ENCODE data around the gene RNF150. TPM values are rescaled to one million over a fixed set of nuclear protein-coding genes. Genes with fewer than 3 reads are reported as not detected.

The RNF150 gene
- total RNA-seq, 3 donors from 2014 or later = 0.03 TPM; not detected in 2

DNA sequence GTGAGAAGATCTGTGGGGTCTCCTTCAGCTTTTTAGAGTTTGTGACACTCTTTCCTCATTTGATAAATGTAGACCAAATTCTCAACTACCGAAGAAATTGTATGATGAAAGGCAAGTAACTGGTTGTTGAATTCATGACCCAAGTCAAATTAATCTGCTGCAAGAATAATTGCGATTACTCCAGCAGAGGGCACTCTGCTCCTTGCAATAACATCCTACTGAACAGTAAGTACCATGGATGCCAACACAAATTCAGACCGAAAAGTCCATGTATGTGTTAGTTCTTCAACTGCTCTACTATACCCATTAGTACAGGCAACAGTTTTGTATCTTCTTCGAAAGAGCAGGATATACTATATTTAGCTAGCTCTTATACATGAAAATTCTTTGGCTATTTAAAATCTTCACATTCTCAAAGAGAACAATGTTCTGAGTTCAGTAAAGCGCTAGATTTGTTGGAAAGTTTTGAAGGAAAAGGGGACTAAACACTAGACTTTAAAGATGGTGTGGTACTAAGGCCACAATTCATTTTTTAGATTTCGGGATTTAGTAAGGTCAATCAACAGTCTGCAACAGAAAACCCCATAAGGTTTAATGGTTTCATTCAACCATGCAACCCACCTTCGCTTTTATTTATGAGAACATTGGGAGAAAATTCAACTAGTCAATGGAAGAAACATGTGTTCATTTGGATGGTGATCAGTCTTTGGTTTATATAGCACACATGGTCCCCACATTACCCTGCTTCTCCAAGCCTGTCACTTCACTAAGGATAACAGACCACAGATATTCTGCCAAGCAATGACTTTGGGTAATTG is 271.7 kb downstream of the RNF150 start:
- H3K9me3 Mint-ChIP-seq = no peaks in the 10 kb centered on the region
- no peaks in the 10 kb centered on the region for H3K36me3 Mint-ChIP-seq (ENCODE audit: insufficient read depth)
- H3K4me3 Mint-ChIP-seq = no peak overlapping the region
- H3K27me3 Mint-ChIP-seq (ENCODE audit: low read depth) = peaks cover 6% of the 10 kb centered on the region
- peaks cover 6% of the 10 kb centered on the region for H3K4me1 Mint-ChIP-seq (ENCODE audit: low read depth)
- DNase-seq (peak; percentile 7), ATAC-seq (peak in 1 of 2 donors; percentile 34)

DNA sequence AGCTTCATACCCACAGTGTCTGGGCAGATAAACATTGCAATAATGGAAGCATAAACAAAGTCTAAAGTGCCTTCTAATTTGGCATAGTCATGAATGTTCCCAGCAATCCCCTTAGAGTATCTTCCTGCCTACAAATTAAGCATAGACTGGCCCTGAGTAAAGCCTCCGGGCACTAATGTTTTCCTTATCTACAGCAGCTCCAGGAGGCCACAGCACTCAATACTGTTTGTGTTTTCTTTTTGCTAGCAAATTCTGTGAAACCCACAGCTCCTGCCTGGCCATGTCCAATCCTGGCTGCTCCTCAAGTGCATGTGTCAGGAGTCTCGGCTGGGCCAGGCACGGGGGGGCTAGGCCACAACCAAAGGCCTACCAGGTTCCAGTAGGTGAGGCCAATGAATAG is 274.4 kb downstream of the RNF150 start:
- Mint-ChIP-seq H3K36me3 (ENCODE audit: insufficient read depth) (no peaks in the 10 kb centered on the region), H3K4me3 (no peak overlapping the region), H3K9me3 (no peaks in the 10 kb centered on the region), H3K27me3 (ENCODE audit: low read depth) (peaks cover 8% of the 10 kb centered on the region), H3K4me1 (ENCODE audit: low read depth) (peaks cover 6% of the 10 kb centered on the region)
- ATAC-seq = no peak
- no peak for DNase-seq

DNA sequence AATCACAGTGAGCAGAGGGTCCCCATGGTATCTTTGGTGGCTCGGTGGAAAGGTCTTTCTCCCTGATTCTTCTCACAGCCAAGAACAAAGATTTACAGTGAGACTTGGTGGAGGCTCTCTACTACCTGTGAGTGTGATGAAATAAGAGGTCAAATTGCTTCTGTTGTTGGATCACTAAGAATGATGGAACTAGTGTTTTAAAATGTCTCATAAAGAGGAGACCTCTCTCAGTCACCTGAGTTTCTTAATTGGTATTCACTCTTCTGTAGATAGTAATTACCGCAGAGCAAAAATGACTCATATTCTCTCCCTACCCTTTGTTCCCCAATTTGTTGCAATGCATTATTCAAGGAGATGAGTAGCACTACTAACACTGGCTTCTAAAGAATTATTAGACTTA is 276.2 kb downstream of the RNF150 start:
- Mint-ChIP-seq H3K9me3 (no peaks in the 10 kb centered on the region), H3K27me3 (ENCODE audit: low read depth) (peaks cover 13% of the 10 kb centered on the region), H3K36me3 (ENCODE audit: insufficient read depth) (no peaks in the 10 kb centered on the region), H3K4me1 (ENCODE audit: low read depth) (no peaks in the 10 kb centered on the region), H3K4me3 (no peak overlapping the region)
- ATAC-seq (no peak), DNase-seq (no peak)

DNA sequence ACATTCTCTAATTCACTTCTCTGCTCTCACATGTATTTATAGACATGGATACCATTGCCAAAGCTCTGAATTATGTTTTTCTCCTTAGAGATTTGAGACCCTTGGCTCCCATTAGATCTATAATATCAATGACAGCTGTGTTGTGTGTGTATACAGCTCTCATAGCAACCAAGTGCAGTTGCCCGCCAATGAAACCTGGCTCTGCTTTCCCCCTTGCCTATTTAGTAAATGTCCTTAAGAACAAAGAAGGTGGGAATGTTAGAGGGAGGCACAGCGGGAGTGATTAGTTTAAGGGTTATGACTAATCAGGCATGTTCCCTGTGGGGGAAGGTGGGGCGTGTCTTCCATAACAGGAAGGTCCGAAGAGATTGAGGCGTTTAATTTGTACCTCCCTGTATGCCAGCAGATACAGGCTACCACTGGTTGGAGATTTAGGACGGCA is 276.6 kb downstream of the RNF150 start:
- H3K4me3 Mint-ChIP-seq = no peak overlapping the region
- no peaks in the 10 kb centered on the region for H3K4me1 Mint-ChIP-seq (ENCODE audit: low read depth)

DNA sequence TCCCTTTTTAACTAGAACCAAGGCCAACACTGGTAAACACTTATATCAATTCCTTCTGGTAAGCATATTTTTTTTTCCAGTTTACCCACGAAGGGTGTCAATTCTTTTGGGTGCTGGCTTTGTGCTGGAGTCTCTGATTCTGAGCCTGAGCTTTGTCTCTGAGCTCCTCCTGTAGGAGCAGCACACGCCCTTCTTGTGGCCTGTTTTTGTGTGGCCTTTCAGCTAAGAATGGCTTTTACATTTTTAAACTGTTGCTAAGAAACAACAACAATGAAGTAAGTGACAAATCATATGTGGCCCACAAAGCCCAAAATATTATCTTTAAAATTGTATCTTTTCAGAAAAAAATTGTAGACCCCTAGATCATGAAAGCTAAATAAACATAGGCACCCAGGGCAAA is 279.1 kb downstream of the RNF150 start:
- H3K27me3 Mint-ChIP-seq (ENCODE audit: low read depth) = peaks cover 17% of the 10 kb centered on the region
- ATAC-seq (no peak), DNase-seq (no peak)
- no peaks in the 10 kb centered on the region for H3K4me1 Mint-ChIP-seq (ENCODE audit: low read depth)
- no peaks in the 10 kb centered on the region for H3K36me3 Mint-ChIP-seq (ENCODE audit: insufficient read depth)
- H3K9me3 Mint-ChIP-seq = no peaks in the 10 kb centered on the region
- no peak overlapping the region for H3K4me3 Mint-ChIP-seq

More for the DNA sequence above, 276.6 kb downstream of the RNF150 start:
- H3K9me3 Mint-ChIP-seq = no peaks in the 10 kb centered on the region
- H3K27me3 Mint-ChIP-seq (ENCODE audit: low read depth) = peaks cover 13% of the 10 kb centered on the region
- no peaks in the 10 kb centered on the region for H3K36me3 Mint-ChIP-seq (ENCODE audit: insufficient read depth)
- ATAC-seq = no peak
- DNase-seq = no peak

DNA sequence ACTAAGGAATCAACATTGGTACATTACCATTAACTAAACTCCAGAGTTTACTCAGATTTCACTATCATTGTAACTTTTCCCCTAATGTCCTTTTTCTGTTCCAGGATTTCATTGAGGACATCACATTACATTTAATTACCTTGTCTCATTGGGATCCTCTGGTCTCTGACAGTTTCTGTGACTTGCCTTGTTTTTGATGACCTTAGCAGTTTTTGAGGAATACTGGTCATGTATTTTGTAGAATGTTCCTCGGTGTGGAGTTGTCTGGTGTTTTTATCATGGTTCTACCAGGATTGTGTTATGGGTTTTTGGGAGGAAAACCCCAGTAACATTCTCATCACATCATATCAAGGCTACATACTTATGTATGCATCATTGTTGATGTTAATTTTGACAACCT is 281.5 kb downstream of the RNF150 start:
- no peaks in the 10 kb centered on the region for H3K4me1 Mint-ChIP-seq (ENCODE audit: low read depth)
- H3K36me3 Mint-ChIP-seq (ENCODE audit: insufficient read depth) = no peaks in the 10 kb centered on the region
- peaks cover 23% of the 10 kb centered on the region for H3K27me3 Mint-ChIP-seq (ENCODE audit: low read depth)
- ATAC-seq (no peak), DNase-seq (no peak)
- H3K4me3 Mint-ChIP-seq = no peak overlapping the region
- H3K9me3 Mint-ChIP-seq = no peaks in the 10 kb centered on the region

DNA sequence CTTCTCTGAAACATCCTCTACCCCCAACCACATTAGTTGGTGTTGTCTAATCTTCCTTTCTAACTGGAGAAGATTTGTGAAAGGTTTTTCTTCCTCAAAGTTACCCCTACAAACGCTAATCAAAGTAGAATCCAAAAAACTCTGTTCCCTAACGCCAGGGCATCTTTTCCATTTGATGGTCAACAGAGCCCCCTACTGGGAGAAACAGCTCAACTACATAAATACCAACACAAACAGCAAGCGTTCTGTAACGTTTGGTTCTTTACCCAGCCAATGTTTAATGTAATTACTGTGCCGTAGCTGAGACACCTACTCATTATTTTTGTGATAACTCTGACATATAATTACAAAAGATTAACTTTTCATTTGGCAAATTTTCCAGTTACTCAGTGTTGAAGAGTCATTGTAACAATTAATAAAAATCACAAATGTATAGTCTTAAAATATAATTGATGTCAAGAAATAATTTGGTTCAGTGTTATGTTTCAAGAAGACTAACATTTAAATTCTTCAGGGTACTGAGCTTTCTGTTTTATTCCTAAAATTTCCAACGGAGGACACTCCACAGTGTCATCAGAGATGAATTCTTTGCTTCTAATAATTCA is 282.1 kb downstream of the RNF150 start:
- H3K9me3 Mint-ChIP-seq = no peaks in the 10 kb centered on the region
- H3K36me3 Mint-ChIP-seq (ENCODE audit: insufficient read depth) = no peaks in the 10 kb centered on the region
- H3K4me3 Mint-ChIP-seq = no peak overlapping the region
- H3K27me3 Mint-ChIP-seq (ENCODE audit: low read depth) = peaks cover 19% of the 10 kb centered on the region
- ATAC-seq (no peak), DNase-seq (no peak)
- H3K4me1 Mint-ChIP-seq (ENCODE audit: low read depth) = no peaks in the 10 kb centered on the region

DNA sequence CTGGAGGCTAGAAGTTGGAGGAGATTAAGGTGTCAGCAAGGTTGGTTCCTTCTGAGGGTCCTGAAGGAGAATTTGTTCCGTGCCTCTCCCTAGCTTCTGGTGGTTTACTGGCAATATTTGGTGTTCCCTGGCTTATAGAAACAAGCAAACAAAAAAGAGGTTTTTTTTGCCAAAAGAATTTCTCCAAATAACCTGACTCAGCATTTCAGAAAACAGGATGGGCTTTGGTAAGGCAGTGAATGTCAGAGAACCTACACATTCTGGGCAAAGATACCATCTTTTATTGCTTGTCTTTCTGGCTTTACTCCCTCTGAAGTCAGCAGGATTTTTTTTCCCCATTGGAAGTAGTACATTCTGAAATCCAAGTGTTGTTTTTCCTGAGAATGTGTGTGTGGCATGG is 283.7 kb downstream of the RNF150 start:
- Mint-ChIP-seq H3K36me3 (ENCODE audit: insufficient read depth) (no peaks in the 10 kb centered on the region), H3K4me1 (ENCODE audit: low read depth) (no peaks in the 10 kb centered on the region), H3K27me3 (ENCODE audit: low read depth) (peaks cover 14% of the 10 kb centered on the region), H3K4me3 (no peak overlapping the region), H3K9me3 (no peaks in the 10 kb centered on the region)
- DNase-seq (no peak), ATAC-seq (no peak)

DNA sequence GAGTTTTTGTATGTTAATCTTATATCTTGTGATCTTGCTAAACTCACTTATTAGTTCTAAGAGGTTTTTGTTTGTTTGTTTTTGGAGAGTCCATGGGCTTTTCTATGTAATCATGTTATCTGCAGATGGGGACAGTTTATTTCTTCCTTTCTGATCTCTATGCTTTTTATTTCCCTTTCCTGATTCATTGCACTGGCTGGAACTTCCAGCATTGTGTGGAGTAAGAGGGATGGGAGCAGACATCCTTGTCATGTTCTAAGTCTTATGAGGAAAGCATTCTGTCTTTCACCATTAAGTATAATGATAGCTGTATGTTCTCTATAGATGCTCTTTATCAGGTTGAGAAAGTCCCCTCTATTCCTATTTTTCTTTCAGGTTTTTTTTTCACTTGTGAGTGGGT is 286.5 kb downstream of the RNF150 start:
- H3K9me3 Mint-ChIP-seq = no peaks in the 10 kb centered on the region

DNA sequence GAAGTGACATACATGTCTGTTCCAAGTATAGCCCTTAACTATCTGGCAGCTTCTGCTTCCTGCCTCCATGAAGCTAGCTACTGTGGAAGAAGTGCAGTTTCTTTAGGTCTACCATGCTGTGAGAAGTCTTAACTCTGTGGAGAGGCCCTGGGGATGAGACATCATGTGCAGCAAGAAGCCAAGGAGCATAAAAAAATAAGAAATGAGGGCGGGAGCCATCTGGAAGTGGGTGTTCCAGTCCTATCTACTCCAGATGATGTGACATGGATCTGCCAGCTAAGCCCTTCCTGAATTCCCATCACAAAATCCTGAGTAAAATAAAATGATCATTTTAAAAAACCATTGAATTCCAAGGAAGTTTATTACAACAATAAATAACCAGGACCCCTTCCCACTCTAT is 289.2 kb downstream of the RNF150 start:
- DNase-seq = no peak
- H3K4me3 Mint-ChIP-seq = no peak overlapping the region
- H3K36me3 Mint-ChIP-seq (ENCODE audit: insufficient read depth) = no peaks in the 10 kb centered on the region
- H3K9me3 Mint-ChIP-seq = no peaks in the 10 kb centered on the region
- no peaks in the 10 kb centered on the region for H3K4me1 Mint-ChIP-seq (ENCODE audit: low read depth)
- no peak for ATAC-seq
- peaks cover 7% of the 10 kb centered on the region for H3K27me3 Mint-ChIP-seq (ENCODE audit: low read depth)

More for the DNA sequence above, 286.5 kb downstream of the RNF150 start:
- peaks cover 12% of the 10 kb centered on the region for H3K27me3 Mint-ChIP-seq (ENCODE audit: low read depth)
- DNase-seq (no peak), ATAC-seq (no peak)
- H3K4me1 Mint-ChIP-seq (ENCODE audit: low read depth) = no peaks in the 10 kb centered on the region
- no peaks in the 10 kb centered on the region for H3K36me3 Mint-ChIP-seq (ENCODE audit: insufficient read depth)
- no peak overlapping the region for H3K4me3 Mint-ChIP-seq

DNA sequence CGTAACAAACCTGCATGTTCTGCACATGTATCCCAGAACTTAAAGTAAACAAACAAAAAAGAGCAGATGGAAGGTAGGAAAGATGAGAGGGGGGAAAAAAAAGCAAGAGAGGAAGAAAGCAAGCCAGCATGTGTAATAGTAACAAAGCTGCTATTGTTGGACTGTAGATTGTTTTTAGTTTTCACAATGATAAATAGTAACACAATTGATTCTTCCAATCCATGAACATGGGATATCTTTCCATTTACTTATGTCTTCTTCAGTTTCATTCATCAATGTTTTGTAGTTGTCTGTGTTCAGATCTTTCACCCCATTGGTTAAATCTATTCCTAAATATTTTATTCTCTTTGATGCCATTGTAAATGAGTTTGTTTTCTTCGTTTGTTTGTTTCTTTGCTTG is 292.1 kb downstream of the RNF150 start:
- H3K27me3 Mint-ChIP-seq (ENCODE audit: low read depth) = peaks cover 2% of the 10 kb centered on the region
- H3K4me1 Mint-ChIP-seq (ENCODE audit: low read depth) = no peaks in the 10 kb centered on the region
- no peaks in the 10 kb centered on the region for H3K9me3 Mint-ChIP-seq
- ATAC-seq (no peak), DNase-seq (no peak)
- H3K4me3 Mint-ChIP-seq = no peak overlapping the region
- H3K36me3 Mint-ChIP-seq (ENCODE audit: insufficient read depth) = no peaks in the 10 kb centered on the region

DNA sequence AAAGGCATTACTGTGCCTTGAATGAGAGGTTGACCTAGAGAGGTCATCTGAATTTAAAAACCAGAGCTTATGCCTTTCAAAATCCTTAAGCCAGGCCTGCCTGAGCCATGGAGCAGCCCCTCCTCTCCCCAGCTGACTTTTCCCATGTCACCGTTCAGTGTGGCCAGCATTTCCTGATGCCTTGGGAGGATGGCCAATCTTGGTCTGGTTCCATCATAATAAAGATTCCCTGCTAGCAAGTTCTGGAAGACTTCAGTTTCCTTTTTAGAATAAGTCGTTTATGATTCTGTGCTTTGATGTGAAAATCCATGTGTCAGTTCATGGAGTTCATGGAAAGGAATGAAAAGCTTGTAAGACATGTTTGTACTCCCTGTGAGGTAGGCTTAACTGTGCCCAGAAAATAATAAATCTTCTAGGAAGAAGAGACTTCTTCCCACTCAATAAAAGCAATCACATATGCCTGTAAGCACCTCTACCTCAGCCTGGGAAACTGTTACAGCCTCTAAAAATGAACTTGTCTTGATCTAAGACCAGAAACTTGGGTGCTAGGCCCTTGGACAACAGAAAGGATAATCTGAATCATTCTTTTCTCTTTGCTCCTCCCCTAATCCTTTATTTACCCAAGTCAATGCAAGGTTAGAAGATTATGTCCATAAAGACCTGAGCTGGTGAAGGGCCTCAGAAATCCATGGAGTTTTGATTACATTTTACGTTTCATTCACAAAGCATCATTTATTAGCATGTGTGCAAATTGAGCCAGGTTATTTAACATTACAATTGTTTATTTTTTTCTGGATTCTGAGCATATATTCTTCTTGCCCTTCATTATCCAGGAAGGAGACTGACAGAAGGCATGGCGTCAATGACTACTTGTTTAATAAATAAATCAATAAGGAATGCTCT is 293.1 kb downstream of the RNF150 start:
- ATAC-seq (no peak), DNase-seq (no peak)
- no peaks in the 10 kb centered on the region for H3K36me3 Mint-ChIP-seq (ENCODE audit: insufficient read depth)
- H3K9me3 Mint-ChIP-seq = no peaks in the 10 kb centered on the region
- H3K4me1 Mint-ChIP-seq (ENCODE audit: low read depth) = no peaks in the 10 kb centered on the region
- peaks cover 2% of the 10 kb centered on the region for H3K27me3 Mint-ChIP-seq (ENCODE audit: low read depth)
- no peak overlapping the region for H3K4me3 Mint-ChIP-seq

DNA sequence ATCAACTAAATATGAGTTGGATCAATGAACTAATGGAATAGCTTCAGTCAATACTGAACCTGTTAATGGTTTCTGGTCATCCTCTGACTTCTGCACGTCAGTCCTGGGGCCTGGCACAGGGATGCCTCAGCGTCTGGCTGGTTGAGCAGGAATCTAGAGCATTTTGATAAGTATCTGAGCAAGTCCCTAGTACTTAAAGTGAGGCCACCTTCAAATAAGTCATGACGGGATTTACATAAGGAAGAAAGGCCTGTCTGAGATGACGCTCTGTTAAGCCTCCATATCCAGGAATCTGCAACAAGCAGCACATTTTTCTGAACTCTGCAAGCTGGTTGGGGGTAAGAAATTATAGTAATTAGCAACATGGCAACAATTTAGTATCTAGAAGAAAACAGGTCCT is 293.9 kb downstream of the RNF150 start:
- no peak for DNase-seq
- H3K4me3 Mint-ChIP-seq = no peak overlapping the region
- H3K9me3 Mint-ChIP-seq = no peaks in the 10 kb centered on the region
- H3K27me3 Mint-ChIP-seq (ENCODE audit: low read depth) = peaks cover 2% of the 10 kb centered on the region
- no peaks in the 10 kb centered on the region for H3K36me3 Mint-ChIP-seq (ENCODE audit: insufficient read depth)
- no peaks in the 10 kb centered on the region for H3K4me1 Mint-ChIP-seq (ENCODE audit: low read depth)
- ATAC-seq = no peak

DNA sequence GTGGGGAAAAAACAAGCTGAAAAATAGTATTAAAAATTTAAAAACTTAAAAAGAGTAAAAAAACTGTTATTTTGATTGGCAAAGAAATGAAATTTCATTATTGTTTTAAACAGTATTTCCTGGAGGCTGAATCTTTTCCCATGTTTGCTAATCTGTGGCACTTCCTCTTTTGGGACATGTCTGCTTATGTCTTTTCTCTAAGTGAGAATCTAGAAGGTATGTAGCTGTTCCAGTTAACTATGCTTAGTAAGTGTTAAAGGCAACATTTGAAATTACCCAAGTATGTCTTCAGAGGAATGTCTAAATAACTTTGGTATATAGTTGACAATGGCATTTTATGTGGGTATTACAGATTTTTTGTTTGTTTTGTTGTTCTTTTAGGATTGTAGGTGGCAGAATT is 295.5 kb downstream of the RNF150 start:
- no peaks in the 10 kb centered on the region for H3K36me3 Mint-ChIP-seq (ENCODE audit: insufficient read depth)
- no peaks in the 10 kb centered on the region for H3K9me3 Mint-ChIP-seq
- DNase-seq = no peak
- peaks cover 2% of the 10 kb centered on the region for H3K27me3 Mint-ChIP-seq (ENCODE audit: low read depth)
- ATAC-seq = no peak
- no peaks in the 10 kb centered on the region for H3K4me1 Mint-ChIP-seq (ENCODE audit: low read depth)
- no peak overlapping the region for H3K4me3 Mint-ChIP-seq
